ENCODE measurements around the gene GPR152. TPM values are rescaled to one million over a fixed set of nuclear protein-coding genes. Genes with fewer than 3 reads are reported as not detected.

GPR152 gene
- total RNA-seq, 2 experiments from 2014 or later: not detected

DNA sequence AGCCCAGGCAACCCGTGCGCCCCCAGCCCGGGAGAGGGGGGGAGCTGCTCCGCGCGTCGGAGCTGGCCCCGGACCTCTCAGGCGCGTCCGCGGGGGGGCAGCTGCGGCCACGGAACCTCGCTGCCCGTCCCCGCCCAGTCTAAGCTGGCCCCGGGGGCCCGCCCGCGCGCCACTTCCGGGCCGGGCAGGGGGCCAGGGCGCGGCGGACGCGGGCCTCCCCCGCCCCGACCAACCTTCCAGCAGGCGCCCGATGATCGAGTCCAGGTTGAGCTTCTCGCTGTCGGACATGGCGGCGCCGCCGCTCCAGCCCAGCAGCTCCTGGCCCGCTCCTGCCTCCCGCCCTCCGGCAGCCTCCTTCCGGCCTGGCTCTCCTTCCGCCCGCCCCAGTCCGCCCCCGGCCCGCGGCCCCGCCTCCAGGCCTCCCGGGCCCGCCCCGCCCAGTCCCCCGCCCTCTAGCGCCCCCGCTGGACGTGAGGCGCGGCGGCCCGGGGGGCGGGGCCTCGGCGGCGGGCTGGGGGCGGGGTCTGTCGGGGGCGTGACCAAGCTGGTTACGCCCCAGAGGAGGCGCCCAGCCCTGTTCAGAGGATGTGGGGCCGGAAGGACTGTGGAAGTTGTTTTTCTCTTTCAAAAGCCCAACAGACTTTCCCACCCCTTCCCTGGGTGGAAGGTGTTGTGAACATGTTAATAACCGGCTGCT is 50.9 kb downstream of the GPR152 start, which contains the start of gene PPP1CA:
PPP1CA (minus strand) TSS at position 364 of the 697 bp plus-strand sequence; CDS start at position 288, 76 bp downstream.
- Histone ChIP-seq H3K27me3 (ENCODE audit: control insufficient read depth in 1 of 2, insufficient read depth in 2 of 2, low read length in 2 of 2) (peaks cover 0 to 3% of the 10 kb centered on the region in 2 experiments), H3K4me3 (ENCODE audit: low read length) (peak within 1 kb of the TSS; percentile 98), H3K9me3 (ENCODE audit: control insufficient read depth in 1 of 2, insufficient read depth in 1 of 2, low read length in 2 of 2) (peaks cover 0 to 5% of the 10 kb centered on the region in 2 experiments), H3K4me1 (ENCODE audit: insufficient read depth, low read length) (peaks cover 86% of the 10 kb centered on the region), H3K36me3 (ENCODE audit: insufficient read depth, low read length) (peaks cover 48% of the 10 kb centered on the region), H3K27ac (ENCODE audit: low read depth in 1 of 2, low read length in 2 of 2) (peak within 1 kb of the TSS; percentile 62 to 84)
- H3K27ac Mint-ChIP-seq: peak within 1 kb of the TSS; percentile 98
- ATAC-seq (ENCODE audit: poor library complexity): peak; percentile 69
- intact Hi-C loops (cut with DNase I, micrococcal nuclease): loop anchor here (1.0 to 5.0 kb wide), 6 partner anchors 27 to 106 kb away; partner anchors contain the start of genes TMEM134 (in 2 of the 2), CDK2AP2 (in 1 of the 2), PITPNM1 (in 1 of the 2) and PTPRCAP (in 1 of the 2)
- TF ChIP-seq, protein P1, sequence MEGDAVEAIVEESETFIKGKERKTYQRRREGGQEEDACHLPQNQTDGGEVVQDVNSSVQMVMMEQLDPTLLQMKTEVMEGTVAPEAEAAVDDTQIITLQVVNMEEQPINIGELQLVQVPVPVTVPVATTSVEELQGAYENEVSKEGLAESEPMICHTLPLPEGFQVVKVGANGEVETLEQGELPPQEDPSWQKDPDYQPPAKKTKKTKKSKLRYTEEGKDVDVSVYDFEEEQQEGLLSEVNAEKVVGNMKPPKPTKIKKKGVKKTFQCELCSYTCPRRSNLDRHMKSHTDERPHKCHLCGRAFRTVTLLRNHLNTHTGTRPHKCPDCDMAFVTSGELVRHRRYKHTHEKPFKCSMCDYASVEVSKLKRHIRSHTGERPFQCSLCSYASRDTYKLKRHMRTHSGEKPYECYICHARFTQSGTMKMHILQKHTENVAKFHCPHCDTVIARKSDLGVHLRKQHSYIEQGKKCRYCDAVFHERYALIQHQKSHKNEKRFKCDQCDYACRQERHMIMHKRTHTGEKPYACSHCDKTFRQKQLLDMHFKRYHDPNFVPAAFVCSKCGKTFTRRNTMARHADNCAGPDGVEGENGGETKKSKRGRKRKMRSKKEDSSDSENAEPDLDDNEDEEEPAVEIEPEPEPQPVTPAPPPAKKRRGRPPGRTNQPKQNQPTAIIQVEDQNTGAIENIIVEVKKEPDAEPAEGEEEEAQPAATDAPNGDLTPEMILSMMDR (IDR thresholded peaks at IDR 0.05): no peak
- POLR2A ChIA-PET: interaction anchor here (0.7 to 7.1 kb wide), 36 partner anchors 7 to 758 kb away, joined by 3 to 353 read pairs (median 6); partner anchors contain the start of genes AIP, ANKRD13D, CARNS1 and CLCF1
- no peaks in the 10 kb centered on the region for H3K27me3 Mint-ChIP-seq
- H3K36me3 Mint-ChIP-seq (ENCODE audit: low read depth): peaks cover 56% of the 10 kb centered on the region
- CTCF ChIA-PET: interaction anchor here (0.6 to 5.3 kb wide), 25 partner anchors 8 to 182 kb away, joined by 3 to 46 read pairs (median 4); partner anchors contain the start of genes AIP, CARNS1, CDK2AP2 and CLCF1
- peaks cover 56% of the 10 kb centered on the region for H3K4me1 Mint-ChIP-seq (ENCODE audit: low read depth)
- no peaks in the 10 kb centered on the region for H3K9me3 Mint-ChIP-seq
- peak within 1 kb of the TSS; percentile 100 for H3K4me3 Mint-ChIP-seq
- peak; percentile 83 to 96 (median 92) for DNase-seq

Small RNAs within 50 kb of the gene (microRNA-seq; reads per million reads assigned to microRNA genes)
- gene MIR6752 (ENCODE audit: borderline microRNAs expressed, borderline replicate concordance): 1.2 reads per million

Other genes with a start within 250 kb of the GPR152 start
- gene GRK2, start 186.3 kb downstream of the GPR152 start, total RNA-seq: 100 to 1,000 TPM; 309 to 325 TPM
- gene ANKRD13D, start 163.4 kb downstream of the GPR152 start, total RNA-seq: 100 to 1,000 TPM; 160 to 161 TPM
- gene SSH3, start 149.2 kb downstream of the GPR152 start, total RNA-seq: 1 to 10 TPM; 8.5 to 8.8 TPM
- gene POLD4, start 99.2 kb downstream of the GPR152 start, total RNA-seq: 10 to 100 TPM; 31.7 to 39.5 TPM
- 1 to 10 TPM; 6.0 to 6.9 TPM for gene CLCF1, start 79.1 kb downstream of the GPR152 start, total RNA-seq
- gene RAD9A, start 60.7 kb downstream of the GPR152 start, total RNA-seq: 10 to 100 TPM; 19.3 to 20.3 TPM
- gene PPP1CA, start 50.9 kb downstream of the GPR152 start, total RNA-seq: 10 to 100 TPM; 42.0 to 45.5 TPM
- gene TBC1D10C, start 48.6 kb downstream of the GPR152 start, total RNA-seq: 100 to 1,000 TPM; 205 to 212 TPM
- 1 to 10 TPM; 9.9 to 10.0 TPM for gene CARNS1, start 37.1 kb downstream of the GPR152 start, total RNA-seq
- 10 to 100 TPM; 69.3 to 72.0 TPM for gene RPS6KB2, start 24.2 kb downstream of the GPR152 start, total RNA-seq
- gene PTPRCAP, start 15.0 kb downstream of the GPR152 start, total RNA-seq: 100 to 1,000 TPM; 129 to 134 TPM
- gene CORO1B, start 9.3 kb downstream of the GPR152 start, total RNA-seq: 10 to 100 TPM; 25.8 to 30.2 TPM
- 1 to 10 TPM; 7.5 to 8.5 TPM for gene CABP4, start 2.6 kb upstream of the GPR152 start, total RNA-seq
- gene TMEM134, start 16.5 kb upstream of the GPR152 start, total RNA-seq: 10 to 100 TPM; 49.9 to 52.4 TPM
- gene AIP, start 30.3 kb upstream of the GPR152 start, total RNA-seq: 100 to 1,000 TPM; 115 to 117 TPM
- 10 to 100 TPM; 90.0 to 94.8 TPM for gene PITPNM1, start 52.6 kb upstream of the GPR152 start, total RNA-seq
- 10 to 100 TPM; 19.5 to 22.0 TPM for gene CDK2AP2, start 55.4 kb upstream of the GPR152 start, total RNA-seq
- gene CABP2, start 70.7 kb upstream of the GPR152 start, total RNA-seq: not detected
- gene GSTP1, start 131.1 kb upstream of the GPR152 start, total RNA-seq: 10 to 100 TPM; 60.1 to 62.8 TPM
- gene NDUFV1, start 154.2 kb upstream of the GPR152 start, total RNA-seq: 100 to 1,000 TPM; 223 to 224 TPM
- gene NUDT8, start 177.2 kb upstream of the GPR152 start, total RNA-seq: 1 to 10 TPM in 1 of 2 experiments, under 1 TPM in 1; 0.92 to 1.4 TPM
- gene TBX10, start 187.0 kb upstream of the GPR152 start, total RNA-seq: not detected
- gene ACY3, start 198.0 kb upstream of the GPR152 start, total RNA-seq: under 1 TPM; 0.30 to 0.36 TPM
- gene ALDH3B2, start 221.9 kb upstream of the GPR152 start, total RNA-seq: not detected